ENCODE data around the gene PRR30. TPM values are rescaled to one million over a fixed set of nuclear protein-coding genes. Genes with fewer than 3 reads are reported as not detected.
A peak's percentile ranks its signal among the peaks of the same experiment; 100 is the strongest.

The PRR30 gene
- total and polyA plus RNA-seq, 10 of the 15 experiments (the other 5 are each of a cell fraction or from before 2014, with no cell fraction given): not detected

GRCh38 chr2:27133195-27133875 lies 5.9 kb downstream of the PRR30 start:
- ATAC-seq: peak; percentile 29
- ChIA-PET POLR2A (interaction anchor here (0.8 to 2.2 kb wide), 6 partner anchors 9 to 789 kb away, joined by 3 to 7 read pairs (median 5); partner anchors contain the start of genes ABHD1, ATRAID, MPV17 and SLC5A6), SMC1A (ENCODE audit: uncharacterized antibody, unreplicated experiment) (interaction anchor here (0.7 to 1.7 kb wide), 11 partner anchors 10 to 171 kb away, joined by 3 to 7 read pairs (median 4); partner anchors contain the start of genes ABHD1 and AGBL5), RAD21 (ENCODE audit: unreplicated experiment) (interaction anchor here (0.8 to 2.1 kb wide), 9 partner anchors 32 to 172 kb away, joined by 3 to 13 read pairs (median 3); no protein-coding TSS in a partner anchor), CTCF (interaction anchor here (0.7 to 2.4 kb wide), 22 partner anchors 9 to 172 kb away, joined by 3 to 19 read pairs (median 4); partner anchors contain the start of gene AGBL5)
- TSS peak; percentile 76 for BruUV-seq (replicated peaks)
- TF ChIP-seq CTCF (IDR thresholded peaks at IDR 0.05 in 2 of 3, conservative IDR thresholded peaks at IDR 0.05 in 1 of 3; ENCODE audit: control insufficient read depth in 2 of 3, extremely low read depth in 1 of 3, insufficient read depth in 1 of 3, low read depth in 3 of 3, low read length in 3 of 3): peak in 1 of 3 experiments; percentile 11; a peak in 1 of 6 replicates
- TF ChIP-seq POLR2A (IDR thresholded peaks at IDR 0.05; ENCODE audit: low read depth, low read length): 0 out of 2 replicates have a peak, but pooled peaks have one; percentile 33
- no peak for TF ChIP-seq EGR1 (IDR thresholded peaks at IDR 0.05; ENCODE audit: borderline replicate concordance in 1 of 2, low read depth in 2 of 2, low read length in 2 of 2)
- H3K4me3 ChIP-seq: peak overlapping the region; percentile 97
- H3K27me3 ChIP-seq (replicated peaks in 1 of 2; ENCODE audit: control insufficient read depth in 2 of 2, insufficient read depth in 2 of 2, low read length in 1 of 2): no peaks in the 10 kb centered on the region
- peaks cover 10 to 17% of the 10 kb centered on the region in 2 experiments for H3K36me3 ChIP-seq (ENCODE audit: control insufficient read depth in 2 of 2, insufficient read depth in 2 of 2, low read length in 1 of 2)
- H3K4me2 ChIP-seq (ENCODE audit: control insufficient read depth, insufficient read depth): peak overlapping the region; percentile 86
- H3K79me2 ChIP-seq (ENCODE audit: control insufficient read depth, insufficient read depth, low read length): peaks cover 19% of the 10 kb centered on the region
- peak overlapping the region; percentile 93 for H2AFZ ChIP-seq (ENCODE audit: control insufficient read depth, low read depth, low read length)
- in situ Hi-C loops (cut with MboI): no loop called here
- no peak for DNase-seq (ENCODE audit: low read depth, low spot score)
- H3K9ac ChIP-seq (ENCODE audit: control insufficient read depth, insufficient read depth, low read length): peak overlapping the region; percentile 94
- peaks cover 8% of the 10 kb centered on the region for H3K4me1 ChIP-seq (ENCODE audit: control insufficient read depth, insufficient read depth, low read length)
- 42% methylated on average over 14 of the region's 14 CpGs for WGBS (ENCODE audit: insufficient coverage, insufficient replicate concordance, low lambda C conversion rate, missing lambda C conversion rate)
- intact Hi-C loops (cut with micrococcal nuclease; ENCODE audit: unreplicated experiment): loop anchor here (5.0 kb wide), 1 partner anchor 49 kb away; no protein-coding TSS in a partner anchor
- H3K27ac ChIP-seq (ENCODE audit: control insufficient read depth, insufficient read depth): peak overlapping the region; percentile 90; the same call in 1 of the 2 replicates
- H3K9me3 ChIP-seq (replicated peaks; ENCODE audit: control insufficient read depth, insufficient read depth, low read length): no peaks in the 10 kb centered on the region
- FAIRE-seq: no peak
- H4K20me1 ChIP-seq (ENCODE audit: control insufficient read depth, insufficient read depth): no peaks in the 10 kb centered on the region

Data from GM12878 (cell line).